ENCODE measurements around the gene SKIDA1.

GRCh38 chr10:21512573-21513404 lies 12.7 kb downstream of the SKIDA1 start:
- TF ChIP-seq POLR2AphosphoS5 (IDR thresholded peaks at IDR 0.05; ENCODE audit: low read depth, low read length), result no peak
- TF ChIP-seq TAF1 (IDR thresholded peaks at IDR 0.05; ENCODE audit: borderline replicate concordance, insufficient read depth, low read length), result no peak
- TF ChIP-seq FOXP2 (optimal IDR thresholded peaks at IDR 0.05; ENCODE audit: borderline replicate concordance, extremely low read depth, extremely low read length, insufficient read depth), result no peak
- peak; percentile 29; the same call in 1 of the 2 replicates for TF ChIP-seq SIN3A (IDR thresholded peaks at IDR 0.05; ENCODE audit: borderline replicate concordance, insufficient read depth, low read length)

Data from PFSK-1 (cell line).